Measurements from ENCODE around the gene DBH.
A peak's percentile ranks its signal among the peaks of the same experiment; 100 is the strongest.
"Not testable (repeated sequence)": the region's sequence is repeated elsewhere in the genome, so short reads cannot be mapped to it uniquely, and the experiment has no call there.

DBH gene

DNA sequence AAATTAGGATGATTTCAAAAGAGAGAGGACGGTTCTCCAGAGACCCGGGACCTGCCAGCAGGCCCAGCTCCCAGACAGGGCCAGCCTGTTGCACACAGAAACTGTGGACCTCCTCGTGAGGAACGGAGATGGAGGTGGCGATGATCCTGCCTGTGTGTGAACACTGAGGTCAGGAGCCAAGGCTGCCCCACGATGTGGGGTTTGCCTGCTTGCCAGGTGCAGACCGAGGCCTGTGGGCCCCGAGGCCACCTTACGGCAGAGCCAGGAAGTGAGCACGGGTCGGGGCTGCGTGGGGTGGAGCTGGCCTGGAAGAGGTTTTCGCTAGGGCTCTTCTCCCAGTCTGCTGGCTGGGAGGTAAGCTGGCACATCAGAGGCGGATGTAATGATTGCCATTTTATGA is 31.3 kb upstream of the DBH start:
- DNase-seq, result no peak

DNA sequence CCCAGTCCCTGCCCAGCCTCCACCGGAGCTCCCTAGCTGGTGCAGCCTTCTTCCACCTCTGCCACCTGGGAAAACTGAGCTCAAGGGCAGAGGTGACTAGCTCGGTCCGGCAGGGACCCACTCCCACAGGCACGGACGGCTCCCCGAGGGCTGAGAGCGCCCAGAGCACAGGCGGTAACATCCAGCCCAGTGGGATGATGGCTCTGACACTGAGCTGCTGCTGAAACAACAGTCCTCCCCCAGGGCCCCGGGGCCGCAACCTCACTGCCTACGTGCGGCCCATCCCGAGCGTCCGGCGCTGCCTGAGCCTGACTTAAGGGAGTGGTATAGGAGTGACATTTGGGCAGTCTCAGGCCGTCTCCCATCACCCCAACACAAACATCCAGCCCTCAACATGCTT is 30.7 kb upstream of the DBH start:
- no peak for DNase-seq

DNA sequence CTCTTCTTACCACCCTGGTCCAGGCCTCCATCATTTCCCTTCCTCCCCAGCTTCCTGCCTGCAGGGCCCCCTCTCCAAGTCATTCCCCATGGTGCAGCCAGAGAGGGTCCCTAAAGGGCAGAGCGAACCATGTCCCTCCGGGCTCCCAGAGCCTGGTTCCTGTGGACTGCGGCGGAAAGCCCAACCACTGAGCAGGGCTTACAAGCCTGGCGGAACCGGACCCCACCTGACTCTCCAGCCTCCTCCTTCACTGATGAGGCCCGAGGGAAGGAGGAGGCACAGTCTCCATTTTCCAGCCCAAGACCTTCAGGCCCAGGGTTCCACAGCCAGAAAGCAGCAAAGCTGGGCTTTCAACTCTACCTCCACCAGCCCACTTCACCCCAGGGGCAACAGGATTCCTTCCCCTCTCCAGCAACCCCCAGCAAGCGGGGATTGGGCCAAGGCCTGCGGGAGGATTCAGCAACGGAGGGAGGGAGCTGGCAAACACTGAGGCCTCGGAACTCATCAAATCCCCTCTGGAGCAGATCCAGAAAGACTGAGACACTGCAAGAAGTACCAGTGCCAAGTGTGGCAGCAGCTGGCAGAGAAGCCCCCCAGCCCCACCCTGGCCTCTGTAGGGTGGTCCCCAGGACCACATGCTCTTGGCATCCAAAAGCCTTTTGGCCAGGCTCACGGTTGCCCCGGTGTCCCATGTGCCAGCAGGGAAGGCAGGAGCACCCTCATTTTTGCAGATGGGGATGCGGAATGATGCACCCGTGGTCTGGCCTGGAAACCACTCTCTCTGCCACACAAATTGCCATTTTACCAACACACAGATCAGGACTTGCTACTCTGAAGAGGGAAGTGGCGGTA is 30.1 kb upstream of the DBH start:
- DNase-seq, result peak; percentile 20

DNA sequence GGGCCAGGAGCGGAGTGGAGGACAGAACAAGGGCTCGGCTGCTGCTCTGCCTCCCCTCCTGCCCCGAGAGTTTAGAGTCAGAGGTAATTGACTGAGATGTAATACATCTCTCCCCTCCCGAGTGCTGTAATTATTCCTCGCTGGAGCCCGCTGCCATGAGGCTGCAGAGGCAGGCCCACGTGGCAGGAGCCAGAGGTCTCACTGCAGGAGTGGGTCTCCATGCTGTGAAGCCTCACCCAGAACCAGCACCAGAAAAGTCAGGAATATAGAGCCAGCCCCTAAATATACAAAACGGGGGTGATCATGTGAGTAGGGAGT is 29.5 kb upstream of the DBH start:
- DNase-seq, result peak; percentile 57

DNA sequence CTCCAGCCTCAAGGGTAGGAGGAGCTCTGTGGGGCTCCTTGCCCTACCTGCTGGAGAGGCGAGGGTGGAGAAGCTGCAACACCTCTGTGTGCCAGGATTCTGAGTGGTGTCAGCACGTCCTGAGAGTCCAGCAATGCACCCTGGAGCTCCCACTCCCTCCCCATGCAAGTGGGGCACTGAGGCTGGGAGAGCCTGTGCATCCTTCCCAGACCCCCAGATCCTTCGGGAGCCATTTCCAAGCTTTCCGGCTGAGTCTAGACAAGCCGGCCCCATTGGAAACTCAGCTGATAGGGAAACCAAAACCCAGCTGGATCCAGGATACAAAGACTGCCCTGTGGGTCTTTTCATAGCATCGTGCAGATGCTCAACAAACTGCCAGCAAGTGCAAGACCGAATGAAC is 28.8 kb upstream of the DBH start:
- no peak for DNase-seq

DNA sequence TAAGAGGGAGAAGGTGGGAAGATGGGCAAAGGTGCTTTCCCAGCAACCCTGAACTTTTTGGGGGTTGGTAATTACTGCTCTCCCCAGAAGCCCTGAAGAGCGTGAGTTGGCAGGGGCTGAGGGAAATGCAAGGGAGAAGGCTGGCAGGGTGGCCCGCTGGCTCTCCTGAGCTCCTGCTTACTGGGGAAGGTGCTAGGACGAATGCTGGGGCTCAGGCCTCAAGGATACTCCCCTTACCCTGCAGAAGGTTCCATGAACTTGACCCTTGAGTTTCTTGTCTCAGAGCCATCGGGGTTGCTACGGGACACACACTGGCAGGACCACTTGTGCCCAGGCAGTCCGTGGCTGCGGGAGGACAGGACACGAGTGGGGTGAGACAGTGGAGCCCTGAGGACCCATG is 28.2 kb upstream of the DBH start:
- no peak for DNase-seq

DNA sequence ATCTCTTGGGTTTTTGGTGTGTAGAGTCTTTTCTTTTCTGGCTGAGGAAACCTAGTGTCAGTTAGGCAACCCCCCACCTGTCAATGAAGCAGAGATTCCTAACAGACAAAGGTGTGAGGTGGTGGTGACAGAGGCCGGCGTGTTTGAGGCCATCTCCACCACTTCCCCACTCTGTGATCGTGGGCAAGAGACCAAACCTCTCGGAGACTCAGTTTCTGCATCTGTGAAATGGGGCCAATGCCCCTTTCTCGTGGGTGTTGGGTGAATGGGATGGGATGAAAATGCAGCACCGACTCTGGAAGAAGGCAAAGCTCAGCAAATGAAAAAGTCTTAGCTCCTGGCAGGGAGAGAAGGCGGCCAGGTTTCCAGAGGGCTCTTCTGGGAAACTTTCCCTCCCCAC is 27.8 kb upstream of the DBH start:
- DNase-seq, result no peak

DNA sequence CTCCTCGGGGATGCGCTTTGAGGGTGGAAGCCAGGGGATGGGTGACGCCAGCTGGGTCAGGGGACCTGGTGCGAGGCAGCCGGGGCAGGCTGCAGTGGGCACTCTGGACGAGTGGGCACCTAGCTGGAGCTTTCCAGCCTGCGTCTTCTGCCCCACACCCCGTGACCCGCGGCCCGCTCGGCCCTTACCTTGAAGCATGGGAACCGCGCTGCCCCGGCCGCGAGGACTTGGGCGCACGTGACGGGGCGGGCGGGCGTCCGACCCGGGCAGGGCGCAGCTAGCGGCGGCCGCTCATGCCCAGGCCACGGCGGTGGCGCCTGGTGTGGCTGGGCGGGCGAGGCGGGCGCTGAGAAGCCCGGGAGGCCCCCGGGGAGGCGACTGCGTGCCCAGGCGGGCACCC is 27.3 kb upstream of the DBH start:
- no peak for DNase-seq

DNA sequence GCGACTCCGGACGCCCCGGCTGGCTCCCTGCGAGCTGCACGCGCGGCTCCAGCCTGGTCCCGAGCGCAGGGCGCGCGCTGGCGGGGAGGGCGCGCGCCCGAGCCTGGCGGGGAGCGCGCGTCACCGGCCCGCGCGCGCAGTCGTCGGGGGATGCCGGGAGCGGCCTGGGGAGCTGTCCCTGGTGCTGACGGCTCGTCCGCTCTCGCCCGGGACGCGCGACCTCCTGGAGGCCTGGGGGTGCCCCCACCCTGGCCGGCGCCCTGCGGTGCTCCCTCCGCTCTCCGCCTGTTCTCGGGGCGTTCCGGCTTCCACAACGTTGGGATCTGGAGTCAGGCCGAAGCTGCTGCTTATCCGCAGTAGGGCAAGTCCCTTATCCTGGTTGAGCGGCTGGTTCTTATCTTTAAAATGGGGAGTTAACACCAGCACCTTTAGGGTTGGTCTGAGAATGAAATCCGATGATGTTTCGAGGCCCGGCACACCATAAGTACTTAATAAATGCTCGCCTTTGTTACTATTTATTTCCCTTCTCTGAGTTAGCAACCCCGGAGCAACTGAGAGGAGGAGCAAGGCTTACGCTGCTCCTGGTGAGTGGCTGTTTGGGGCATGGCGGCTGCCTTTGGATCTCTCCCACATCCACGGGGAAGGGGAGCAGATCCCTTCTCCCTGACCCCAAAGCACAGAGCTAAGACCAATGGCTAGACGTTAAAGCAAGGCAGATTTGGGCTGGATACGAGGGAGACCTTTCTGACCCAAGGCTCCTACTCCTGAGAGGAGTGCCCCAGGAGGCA is 26.7 kb upstream of the DBH start, which contains the start of gene FAM163B:
Gene FAM163B, minus strand, starts transcription at position 79 of the 788 bp plus-strand sequence. CDS start 29,166 bp downstream, outside the sequence.
- peak; percentile 59 for DNase-seq

DNA sequence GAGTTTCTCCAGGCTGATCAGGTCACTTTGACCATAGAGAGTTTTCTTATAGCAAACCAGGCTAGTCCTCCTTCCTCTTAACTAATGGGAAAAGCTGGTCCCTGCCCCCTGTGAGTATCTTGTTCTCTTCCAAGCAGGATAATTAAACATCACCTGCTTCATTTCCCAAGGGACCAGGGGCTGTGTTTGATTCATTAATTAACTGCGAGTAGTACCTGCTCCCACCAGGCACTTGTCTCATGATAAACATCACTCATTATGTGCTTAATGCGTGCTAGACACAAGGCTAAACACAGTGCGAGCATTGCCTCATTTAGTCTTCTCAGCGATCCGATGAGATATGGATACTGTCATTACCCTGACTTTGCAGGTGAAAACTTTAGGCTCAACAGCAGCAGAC is 25.3 kb upstream of the DBH start:
- peak; percentile 90 for DNase-seq

DNA sequence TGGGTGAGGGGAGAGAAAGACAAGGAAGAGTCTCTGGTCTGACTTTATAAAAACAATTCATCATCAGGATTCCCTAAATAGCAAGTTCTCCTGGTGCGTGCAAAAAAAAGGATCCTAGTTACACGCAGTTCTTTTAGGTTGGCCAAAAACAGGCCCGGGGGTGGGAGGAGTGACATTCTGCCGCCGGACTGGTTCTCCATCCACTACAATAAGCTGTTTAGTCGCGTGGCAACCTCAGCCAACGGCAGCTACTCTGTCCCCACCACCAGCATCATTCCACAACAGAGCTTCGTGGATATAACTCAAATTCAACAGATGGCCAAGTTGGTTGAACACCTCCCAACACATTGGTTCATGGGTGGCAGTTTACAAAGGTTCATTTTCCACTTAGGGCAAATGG is 24.1 kb upstream of the DBH start:
- DNase-seq, result no peak

DNA sequence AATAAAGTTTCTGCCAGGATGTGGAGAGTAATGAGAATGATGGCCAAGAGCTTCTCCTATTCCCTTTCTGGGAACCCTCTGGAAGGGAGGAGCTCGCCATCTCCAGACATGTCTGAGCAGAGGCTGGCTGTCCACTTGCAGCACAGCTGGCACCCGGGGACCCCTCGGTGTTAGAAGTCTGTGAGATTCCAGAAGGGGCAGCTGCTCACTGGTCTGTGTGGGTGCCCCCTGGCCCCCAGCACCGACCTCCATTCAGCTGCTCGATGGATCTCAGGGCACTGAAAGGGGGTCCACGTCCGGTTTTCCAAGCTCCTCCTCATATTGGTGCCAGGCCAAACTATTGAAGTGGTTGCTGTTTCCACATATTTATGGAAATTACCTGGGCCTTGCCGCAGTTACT is 23.3 kb upstream of the DBH start:
- DNase-seq, result peak; percentile 80

DNA sequence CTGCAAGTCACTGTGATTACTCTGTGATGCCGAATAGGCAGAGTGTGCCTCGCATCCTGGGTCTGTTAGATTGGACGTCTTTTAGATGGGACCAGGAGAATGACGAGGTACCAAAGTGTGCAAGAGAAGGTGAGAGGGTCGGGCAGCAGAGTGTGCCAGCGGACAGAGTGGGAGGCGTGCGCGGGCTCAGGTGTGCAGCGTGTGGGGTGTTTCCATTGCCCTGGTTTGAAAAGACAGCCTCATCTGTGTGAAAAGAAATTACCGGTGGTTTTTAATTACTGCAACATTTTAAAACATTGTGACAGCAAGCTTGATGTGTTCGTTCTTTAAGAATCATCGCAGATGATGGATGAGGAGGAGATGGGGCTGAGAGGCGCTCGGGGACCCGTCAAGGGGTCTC is 22.7 kb upstream of the DBH start:
- no peak for DNase-seq

DNA sequence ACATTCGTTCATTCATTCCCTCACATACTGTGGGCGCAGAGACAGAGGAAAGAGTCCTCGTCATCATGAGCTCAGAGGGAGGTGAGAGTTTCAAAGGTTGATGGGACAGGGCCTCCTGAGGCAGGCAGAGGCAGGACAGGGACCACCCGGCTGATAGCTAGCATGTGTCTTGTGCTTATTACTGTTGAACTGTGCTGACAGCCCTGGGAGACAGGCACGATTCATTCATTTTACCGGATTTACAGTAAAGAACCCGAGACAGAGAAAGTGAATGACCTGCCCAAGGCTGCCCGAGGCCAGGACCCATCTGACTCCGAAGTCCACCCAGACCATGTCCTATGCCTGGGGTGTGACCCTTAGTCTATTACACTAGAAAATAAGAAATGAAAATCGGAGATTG is 22.1 kb upstream of the DBH start:
- no peak for DNase-seq

DNA sequence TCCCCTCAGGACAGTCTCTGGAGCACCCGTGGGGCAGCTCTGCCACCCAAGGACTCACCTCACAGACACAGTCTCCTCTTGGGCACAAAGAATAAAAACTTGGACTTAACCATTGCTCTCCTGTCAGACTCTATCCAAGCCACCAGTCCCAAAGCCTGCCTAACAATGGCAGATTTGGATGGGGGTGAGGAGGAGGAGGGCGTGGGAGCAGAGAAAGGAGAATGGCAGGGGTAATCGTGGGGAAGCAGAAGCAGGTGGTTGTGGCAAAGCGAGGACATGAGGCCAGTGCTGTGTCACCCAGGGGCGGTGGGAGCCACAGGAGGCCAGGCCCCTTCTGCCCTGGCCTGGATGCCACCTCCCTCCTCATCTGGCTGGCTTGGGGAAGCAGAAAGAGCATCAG is 21.5 kb upstream of the DBH start:
- no peak for DNase-seq

DNA sequence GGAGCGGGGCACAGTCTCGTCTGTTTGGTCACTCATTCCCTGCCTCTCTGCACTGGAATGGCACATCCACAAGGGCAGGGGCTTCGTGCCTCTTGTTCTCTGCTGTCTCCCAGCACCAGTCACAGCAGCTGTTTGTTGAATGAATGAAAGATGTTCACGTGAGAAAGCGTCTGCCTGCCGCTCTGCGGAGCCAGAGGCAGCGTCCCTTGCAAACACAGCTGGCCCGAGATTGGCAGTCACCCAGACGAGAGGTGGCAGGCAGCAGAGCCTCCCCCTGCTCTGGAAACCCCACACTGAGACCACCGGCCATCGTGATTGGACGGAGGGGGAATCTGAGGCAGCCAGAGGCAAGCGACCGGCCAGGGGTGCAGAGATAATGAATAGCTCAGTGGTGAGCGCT is 21.0 kb upstream of the DBH start:
- DNase-seq, result peak; percentile 46

DNA sequence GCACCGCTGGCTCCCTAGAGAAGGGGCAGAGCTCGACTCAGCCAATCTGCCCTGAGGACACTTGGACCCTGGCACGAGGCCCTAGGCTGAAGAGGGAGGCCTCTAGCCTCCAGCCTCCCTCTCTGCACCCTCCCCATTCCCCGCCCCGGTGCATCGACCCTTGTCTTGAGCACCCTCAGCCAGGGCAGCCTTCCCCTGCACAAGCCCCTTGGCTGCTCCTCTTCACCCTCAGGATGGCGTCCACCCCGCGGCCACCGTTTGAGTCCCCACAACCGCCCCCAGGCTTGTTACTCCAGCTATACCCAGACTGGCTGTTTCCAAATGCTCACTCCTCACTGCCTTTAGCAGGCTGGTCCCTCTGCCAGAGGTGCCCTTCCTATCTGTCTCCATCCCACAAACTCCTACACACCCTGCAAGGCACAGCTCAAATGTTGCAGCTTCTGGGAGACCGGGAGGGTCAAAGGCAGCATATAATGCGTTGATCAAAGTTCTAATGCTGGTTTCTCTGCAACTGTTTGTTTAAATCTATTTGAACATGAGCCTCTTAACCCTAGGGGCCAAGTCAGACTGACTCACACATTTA is 20.5 kb upstream of the DBH start:
- DNase-seq, result no peak

DNA sequence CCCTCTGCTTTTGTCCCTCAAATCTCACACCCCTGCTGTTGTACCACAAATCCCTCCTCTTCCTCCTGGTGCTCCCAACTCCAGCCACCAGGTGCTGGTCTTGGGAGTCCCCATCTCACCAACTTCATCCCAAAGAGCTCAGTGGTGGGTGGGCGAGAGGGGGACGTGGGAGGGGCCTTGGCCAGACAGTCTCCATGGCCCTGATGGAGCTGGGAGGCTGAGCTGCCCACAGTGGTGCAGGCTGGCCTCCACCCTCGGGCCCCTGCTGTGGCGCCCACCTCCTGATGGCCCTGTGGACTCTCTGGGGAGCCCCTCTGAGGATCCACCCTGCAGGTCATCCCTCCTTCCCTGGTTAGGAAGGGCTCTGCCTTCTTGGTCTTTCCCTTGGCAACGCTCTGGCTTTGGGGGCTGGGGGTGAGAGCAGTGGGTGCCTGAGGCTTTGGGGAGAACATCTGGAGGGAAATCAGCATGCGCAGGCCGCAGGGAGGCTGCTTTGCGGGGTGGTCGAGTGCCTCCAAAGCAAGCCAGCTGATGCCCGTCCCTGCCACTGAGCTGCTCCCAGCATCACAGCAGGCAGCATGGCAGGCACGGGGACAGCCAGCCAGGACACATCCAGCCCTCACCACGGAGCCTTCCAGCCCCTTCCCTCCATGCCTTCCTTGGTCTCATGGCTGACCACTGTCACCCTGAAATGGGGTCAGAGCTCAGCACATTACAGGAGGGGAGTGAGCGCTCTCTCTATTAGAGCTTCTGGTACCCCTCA is 19.3 kb upstream of the DBH start:
- DNase-seq, result no peak

DNA sequence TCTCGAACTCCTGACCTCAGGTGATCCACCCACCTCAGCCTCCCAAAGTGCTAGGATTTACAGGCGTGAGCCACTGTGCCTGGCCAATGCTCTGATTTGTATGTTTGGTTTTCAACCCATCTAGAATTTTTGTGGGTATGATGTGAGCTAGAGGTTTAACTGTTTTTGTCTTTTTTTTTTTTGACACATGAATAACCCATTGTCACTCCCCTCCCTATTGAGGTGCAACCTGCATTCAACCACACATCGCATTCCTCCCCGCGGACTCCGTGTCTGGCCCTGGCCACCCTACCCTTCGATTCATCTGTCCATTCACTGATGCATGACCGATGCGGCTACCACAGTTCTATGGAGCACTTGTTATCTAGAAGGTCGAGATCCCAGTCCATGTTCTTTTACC is 17.4 kb upstream of the DBH start:
- no peak for DNase-seq

DNA sequence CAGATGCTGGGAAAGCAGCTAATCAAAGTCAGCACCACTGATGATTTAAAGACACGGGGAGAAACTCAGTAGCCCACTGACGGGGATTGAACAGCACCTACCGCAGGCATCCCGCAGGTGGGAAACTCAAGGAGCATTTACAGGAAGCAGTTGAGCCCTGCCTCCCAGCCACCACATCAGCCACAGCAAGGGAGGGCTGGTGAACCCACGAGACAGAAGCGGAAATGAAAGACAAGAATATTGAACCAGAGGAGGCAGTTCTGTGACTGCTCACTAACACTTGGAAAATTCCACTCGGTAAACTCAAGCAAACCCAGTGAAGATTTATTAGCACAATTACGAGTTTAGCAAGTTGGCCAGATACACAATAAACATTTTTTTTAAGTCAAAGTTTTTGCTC is 16.4 kb upstream of the DBH start:
- DNase-seq, result no peak

DNA sequence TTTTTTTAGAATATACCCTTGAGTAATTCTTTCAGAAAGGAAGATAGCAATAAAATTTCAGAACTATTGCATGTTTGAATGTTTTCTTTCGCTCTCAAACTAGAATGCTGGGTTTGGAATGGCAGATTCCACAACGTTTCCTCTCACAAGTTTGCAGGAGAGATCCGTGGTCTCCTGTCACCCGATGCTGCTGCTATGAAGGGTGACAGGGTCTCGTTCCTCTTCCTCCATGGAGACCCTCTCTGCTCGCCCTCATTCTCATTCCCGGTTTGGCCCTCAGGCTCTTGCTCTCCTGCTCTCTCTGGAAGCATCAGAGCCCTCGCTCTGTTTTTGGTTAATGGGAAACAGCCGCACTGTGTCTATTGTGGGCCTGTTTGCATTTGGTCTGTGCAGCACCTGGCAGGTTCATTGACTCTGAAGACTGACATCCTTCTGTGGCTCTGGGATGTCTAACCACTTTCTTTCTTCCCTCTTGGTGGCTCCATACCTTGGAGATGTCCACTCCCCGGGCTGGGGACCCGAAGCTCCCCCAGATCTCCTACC is 14.4 kb upstream of the DBH start:
- no peak for DNase-seq

DNA sequence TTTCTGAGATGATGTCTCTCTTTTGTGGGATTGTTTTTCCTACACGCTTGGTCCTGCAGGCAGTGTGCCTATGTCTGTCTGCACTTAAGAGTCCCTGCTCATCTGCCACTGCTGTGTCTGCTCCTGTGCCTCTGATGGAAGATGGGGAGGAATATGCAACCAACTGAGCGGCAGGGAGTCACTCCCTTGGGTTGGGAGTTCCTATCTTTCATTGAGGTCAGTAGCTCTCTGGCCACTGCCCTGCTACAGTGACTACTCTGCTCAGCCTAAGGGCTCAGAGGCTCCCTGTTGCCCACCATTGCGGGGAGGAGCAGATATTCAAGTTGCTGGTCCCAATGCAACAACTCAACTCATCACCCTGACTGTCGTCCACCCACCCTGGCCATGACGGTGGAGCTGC is 13.6 kb upstream of the DBH start:
- DNase-seq, result no peak

DNA sequence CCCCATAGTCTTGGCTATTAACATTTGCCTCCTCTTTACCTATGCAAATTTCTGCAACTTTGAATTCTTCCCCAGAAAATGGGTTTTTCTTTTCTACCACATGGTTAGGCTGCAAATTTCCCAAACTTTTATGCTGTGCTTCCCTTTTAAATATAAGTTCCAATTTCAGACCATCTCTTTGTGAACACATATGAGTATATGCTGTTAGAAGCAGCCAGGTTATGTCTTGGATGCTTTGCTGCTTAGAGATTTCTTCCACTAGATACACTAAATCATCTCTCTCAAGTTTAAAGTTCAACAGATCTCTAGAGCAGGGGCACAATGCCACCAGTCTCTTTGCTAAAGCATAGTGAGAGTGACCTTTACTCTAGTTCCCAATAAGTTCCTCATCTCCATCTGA is 10.2 kb upstream of the DBH start:
- not testable (repeated sequence) for DNase-seq

All from DMS79 treated with DMSO at 0.1 percent for 48 hours (cell line).